Breast epithelium (tissue), 4 donors: ENCODE data around the gene CCSER1. TPM values are rescaled to one million over a fixed set of nuclear protein-coding genes. Genes with fewer than 3 reads are reported as not detected.
"Not testable (repeated sequence)": the region's sequence is repeated elsewhere in the genome, so short reads cannot be mapped to it uniquely, and the experiment has no call there.

Experiments
- DNase-seq, 2 donors: peaks; one replicate each; pipeline ENCODE4 v3.0.0-alpha.2; 2019; ENCODE audit warnings: low spot score in 2 of 2
- H3K27ac ChIP-seq, 2 donors: fragments of 200-600 bp; sonication (generic) in 1 of 2; one replicate each; pipeline ENCODE4 v1.5.1; 2016 to 2019; ENCODE audit warnings: mild to moderate bottlenecking in 1 of 2
- H3K27me3 ChIP-seq, 2 donors: fragments of 200-600 bp; sonication (generic) in 1 of 2; one replicate each; pipeline versions ENCODE4 v1.5.1 to v1.6.0; 2017 to 2019; ENCODE audit warnings: control low read depth in 1 of 2, mild to moderate bottlenecking in 1 of 2
- H3K36me3 ChIP-seq: fragments of 200-600 bp; one replicate; pipeline ENCODE4 v1.5.1; 2019
- H3K4me1 ChIP-seq, 2 donors: fragments of 200-600 bp; sonication (generic); one replicate each; pipeline ENCODE4 v1.5.1; 2016 to 2019; ENCODE audit warnings: control low read depth in 1 of 2
- H3K4me3 ChIP-seq, 3 donors: fragments of 200-600 bp; sonication (generic); 1 replicate in 2 of 3; 2 replicates in 1 of 3; pipeline ENCODE4 v1.5.1; 2016 to 2019; ENCODE audit warnings: mild to moderate bottlenecking in 3 of 3, moderate library complexity in 2 of 3
- H3K9me3 ChIP-seq, 2 donors: fragments of 200-600 bp; sonication (generic) in 1 of 2; one replicate each; pipeline ENCODE4 v1.5.1; 2016 to 2019; ENCODE audit warnings: control low read depth in 1 of 2
- POLR2A ChIP-seq: fragments of 450-650 bp; IDR thresholded peaks from one replicate; pipeline ENCODE4 v1.6.1; 2016; ENCODE audit warnings: antibody characterized with exemption, mild to moderate bottlenecking, moderate library complexity
- POLR2AphosphoS5 ChIP-seq, 3 donors: sonication (generic); formaldehyde crosslinking; IDR thresholded peaks; one replicate each; pipeline ENCODE4 v1.6.1; 2017; ENCODE audit warnings: antibody characterized with exemption in 3 of 3
- intact Hi-C: fragments of 100-400 bp; cut with DNase I; formaldehyde crosslinking; loops from one replicate; pipeline ENCODE4 v1.15.1; 2023; ENCODE audit warnings: low total_unique reads
- total RNA-seq, 3 donors: library from RNA; depleted of rRNA; stranded (reverse); fragments of >200 nt; gene quantifications; one replicate each; pipeline ENCODE4 v1.1.0, GENCODE V29; 2016
- TF ChIP-seq, protein P1 (sequence below), 3 donors: fragments of 450-650 bp; IDR thresholded peaks; one replicate each; pipeline ENCODE4 v1.5.1; 2016 to 2017; ENCODE audit warnings: antibody characterized with exemption in 3 of 3, mild to moderate bottlenecking in 3 of 3, moderate library complexity in 3 of 3

Gene CCSER1
- total RNA-seq, 3 donors from 2014 or later: 6.4 to 73.3 (median 55.7) TPM

DNA sequence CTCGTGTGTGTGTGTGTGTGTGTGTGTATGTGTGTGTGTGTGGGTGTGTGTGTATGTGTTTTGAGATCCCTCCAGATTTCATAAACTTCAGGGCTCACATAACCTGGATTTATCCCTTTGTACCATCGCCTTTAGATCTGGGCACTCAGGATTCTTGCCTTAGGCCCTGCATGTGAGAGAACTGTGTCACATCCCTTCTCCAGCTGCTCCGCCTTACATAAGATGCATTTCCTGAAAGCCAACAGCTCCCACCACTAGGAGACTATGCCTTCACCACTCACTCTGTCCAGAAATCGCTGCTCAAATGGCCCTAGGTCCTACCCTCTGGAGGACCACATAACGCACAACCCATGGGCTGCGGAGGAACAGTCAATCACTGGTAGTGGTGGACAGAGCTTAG is 348.8 kb downstream of the CCSER1 start:
- Histone ChIP-seq H3K27me3 (no peaks in the 10 kb centered on the region), H3K4me3 (no peak overlapping the region), H3K36me3 (no peaks in the 10 kb centered on the region), H3K4me1 (no peaks in the 10 kb centered on the region), H3K27ac (no peak overlapping the region), H3K9me3 (peaks cover 0 to 6% of the 10 kb centered on the region in 2 donors)
- intact Hi-C loops: no loop called here
- DNase-seq: no peak
- TF ChIP-seq POLR2AphosphoS5 (IDR thresholded peaks at IDR 0.05) (no peak), POLR2A (no peak)
- TF ChIP-seq, protein P1, sequence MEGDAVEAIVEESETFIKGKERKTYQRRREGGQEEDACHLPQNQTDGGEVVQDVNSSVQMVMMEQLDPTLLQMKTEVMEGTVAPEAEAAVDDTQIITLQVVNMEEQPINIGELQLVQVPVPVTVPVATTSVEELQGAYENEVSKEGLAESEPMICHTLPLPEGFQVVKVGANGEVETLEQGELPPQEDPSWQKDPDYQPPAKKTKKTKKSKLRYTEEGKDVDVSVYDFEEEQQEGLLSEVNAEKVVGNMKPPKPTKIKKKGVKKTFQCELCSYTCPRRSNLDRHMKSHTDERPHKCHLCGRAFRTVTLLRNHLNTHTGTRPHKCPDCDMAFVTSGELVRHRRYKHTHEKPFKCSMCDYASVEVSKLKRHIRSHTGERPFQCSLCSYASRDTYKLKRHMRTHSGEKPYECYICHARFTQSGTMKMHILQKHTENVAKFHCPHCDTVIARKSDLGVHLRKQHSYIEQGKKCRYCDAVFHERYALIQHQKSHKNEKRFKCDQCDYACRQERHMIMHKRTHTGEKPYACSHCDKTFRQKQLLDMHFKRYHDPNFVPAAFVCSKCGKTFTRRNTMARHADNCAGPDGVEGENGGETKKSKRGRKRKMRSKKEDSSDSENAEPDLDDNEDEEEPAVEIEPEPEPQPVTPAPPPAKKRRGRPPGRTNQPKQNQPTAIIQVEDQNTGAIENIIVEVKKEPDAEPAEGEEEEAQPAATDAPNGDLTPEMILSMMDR (IDR thresholded peaks at IDR 0.05): no peak

DNA sequence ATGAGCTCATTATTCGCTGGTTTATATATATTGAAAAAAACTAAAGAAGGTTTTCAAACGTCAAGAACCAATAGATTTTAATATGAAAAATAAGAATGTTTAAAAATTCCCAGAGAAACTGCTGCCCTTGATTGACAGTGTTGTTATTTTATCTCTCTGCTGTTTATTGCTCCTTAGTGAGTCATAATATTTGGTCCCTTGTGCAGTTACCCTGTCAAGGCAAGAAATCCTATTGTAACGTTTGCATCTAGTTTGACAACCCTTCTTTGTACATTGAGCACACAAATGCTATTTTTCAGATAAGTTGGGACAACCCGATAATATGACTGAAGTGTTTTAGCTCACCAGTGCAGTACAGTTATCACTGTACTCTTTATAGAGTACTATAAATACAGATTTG is 349.4 kb downstream of the CCSER1 start:
- Histone ChIP-seq H3K9me3 (peaks cover 0 to 6% of the 10 kb centered on the region in 2 donors), H3K4me3 (no peak overlapping the region), H3K36me3 (no peaks in the 10 kb centered on the region), H3K4me1 (no peaks in the 10 kb centered on the region), H3K27ac (no peak overlapping the region), H3K27me3 (no peaks in the 10 kb centered on the region)
- intact Hi-C loops: no loop called here
- no peak for TF ChIP-seq POLR2AphosphoS5 (IDR thresholded peaks at IDR 0.05)
- TF ChIP-seq POLR2A: no peak
- TF ChIP-seq, protein P1 (IDR thresholded peaks at IDR 0.05): no peak
- DNase-seq: no peak

DNA sequence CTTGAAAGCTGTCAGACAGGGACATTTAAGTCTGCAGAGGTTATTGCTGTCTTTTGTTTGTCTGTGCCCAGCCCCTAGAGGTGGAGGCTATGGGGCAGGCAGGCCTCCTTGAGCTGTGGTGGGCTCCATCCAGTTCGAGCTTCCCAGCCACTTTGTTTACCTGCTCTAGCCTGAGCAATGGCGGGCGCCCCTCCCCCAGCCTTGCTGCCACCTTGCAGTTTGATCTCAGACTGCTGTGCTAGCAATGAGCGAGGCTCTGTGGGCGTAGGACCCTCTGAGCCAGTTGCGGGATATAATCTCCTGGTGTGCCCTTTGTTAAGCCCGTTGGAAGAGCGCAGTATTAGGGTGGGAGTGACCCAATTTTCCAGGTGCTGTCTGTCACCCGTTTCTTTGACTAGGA is 357.7 kb downstream of the CCSER1 start:
- DNase-seq, H3K4me3 ChIP-seq, H3K9me3 ChIP-seq, H3K4me1 ChIP-seq, H3K27ac ChIP-seq, H3K36me3 ChIP-seq, H3K27me3 ChIP-seq: not testable (repeated sequence)
- intact Hi-C loops: loop anchor here (5.0 kb wide), 1 partner anchor 1807 kb away; no protein-coding TSS in a partner anchor

DNA sequence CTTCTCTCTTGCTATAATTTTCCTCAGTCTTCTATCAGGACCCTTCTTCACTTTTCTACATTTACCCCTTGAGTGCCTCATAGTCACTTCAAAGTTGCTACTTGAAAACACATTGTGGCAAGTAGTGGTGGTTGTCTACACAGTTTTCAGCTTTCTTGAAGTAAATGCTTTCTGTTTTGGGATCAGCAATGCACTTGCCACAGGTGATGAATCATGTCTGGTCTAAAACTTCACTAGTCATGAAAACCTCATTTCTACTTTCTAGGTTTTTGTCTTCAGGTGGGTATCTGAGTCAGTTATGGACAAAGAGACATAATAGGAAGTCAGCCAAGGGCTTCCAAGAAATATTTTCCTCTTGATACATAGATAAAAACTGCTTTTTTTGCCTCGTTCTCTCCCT is 359.2 kb downstream of the CCSER1 start:
- Histone ChIP-seq H3K9me3 (peaks cover 0 to 3% of the 10 kb centered on the region in 2 donors), H3K4me3 (no peak overlapping the region), H3K27ac (no peak overlapping the region), H3K36me3 (no peaks in the 10 kb centered on the region), H3K27me3 (no peaks in the 10 kb centered on the region), H3K4me1 (no peaks in the 10 kb centered on the region)
- no peak for TF ChIP-seq POLR2AphosphoS5 (IDR thresholded peaks at IDR 0.05)
- TF ChIP-seq, protein P1 (IDR thresholded peaks at IDR 0.05): no peak
- no peak for TF ChIP-seq POLR2A
- intact Hi-C loops: loop anchor here (5.0 kb wide), 1 partner anchor 1806 kb away; no protein-coding TSS in a partner anchor
- DNase-seq: no peak

DNA sequence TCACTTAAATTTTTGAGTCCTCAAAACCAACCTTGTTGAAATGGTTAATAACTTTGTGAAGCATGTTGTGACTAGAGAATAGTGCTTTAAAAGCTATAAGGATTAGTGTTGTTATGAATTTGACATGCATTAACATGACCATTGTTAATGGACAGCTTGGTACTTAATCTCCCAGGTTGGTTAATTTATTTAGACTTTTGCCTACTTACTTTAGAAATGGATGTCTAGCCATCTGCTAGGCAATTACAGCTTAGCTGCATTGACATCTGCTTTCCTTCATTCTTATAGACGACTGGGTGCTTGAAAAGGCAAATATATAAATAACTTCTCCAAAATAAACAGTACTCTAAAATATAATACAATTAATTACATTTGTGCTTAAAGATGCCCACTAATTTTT is 368.0 kb downstream of the CCSER1 start:
- Histone ChIP-seq H3K4me1 (no peaks in the 10 kb centered on the region), H3K4me3 (no peak overlapping the region), H3K9me3 (peaks cover 0 to 3% of the 10 kb centered on the region in 2 donors), H3K27me3 (no peaks in the 10 kb centered on the region), H3K27ac (no peak overlapping the region), H3K36me3 (no peaks in the 10 kb centered on the region)
- DNase-seq: no peak
- TF ChIP-seq POLR2A: no peak
- TF ChIP-seq POLR2AphosphoS5 (IDR thresholded peaks at IDR 0.05): no peak
- TF ChIP-seq, protein P1 (IDR thresholded peaks at IDR 0.05): no peak
- intact Hi-C loops: loop anchor here (2.0 kb wide), 1 partner anchor 42 kb away; no protein-coding TSS in a partner anchor

DNA sequence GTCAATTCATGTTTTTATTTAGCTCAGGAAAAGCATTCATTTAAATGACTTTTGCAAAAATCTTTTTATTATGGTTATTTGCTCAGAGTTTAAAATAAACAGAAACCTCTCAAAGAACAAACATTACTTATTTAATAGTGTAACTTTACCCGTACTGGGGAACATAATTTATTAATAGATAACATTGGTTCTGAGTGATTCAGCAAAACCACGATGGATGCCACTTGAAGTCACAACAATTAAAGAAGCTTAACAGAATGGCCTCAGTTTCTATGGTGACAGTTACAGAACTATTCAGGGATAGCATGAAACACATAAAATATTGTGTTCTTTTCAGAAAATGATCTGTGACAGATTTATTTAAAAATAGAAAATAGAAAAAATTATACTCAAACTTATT is 368.7 kb downstream of the CCSER1 start:
- H3K36me3 ChIP-seq: no peaks in the 10 kb centered on the region
- intact Hi-C loops: loop anchor here (2.0 kb wide), 1 partner anchor 43 kb away; no protein-coding TSS in a partner anchor

More for the DNA sequence above, 368.7 kb downstream of the CCSER1 start:
- TF ChIP-seq, protein P1 (IDR thresholded peaks at IDR 0.05): no peak
- TF ChIP-seq POLR2AphosphoS5 (IDR thresholded peaks at IDR 0.05): no peak
- Histone ChIP-seq H3K4me3 (no peak overlapping the region), H3K27me3 (no peaks in the 10 kb centered on the region), H3K27ac (no peak overlapping the region), H3K9me3 (no peaks in the 10 kb centered on the region), H3K4me1 (no peaks in the 10 kb centered on the region)
- DNase-seq: no peak
